ENCODE results near the gene POPDC3.

Gene POPDC3

GRCh38 chr6:105194106-105194505 is 14.3 kb upstream of the POPDC3 start:
- ATAC-seq = no peak
- TF ChIP-seq SNAI2 (CRISPR knock-in tag; IDR thresholded peaks at IDR 0.05) (no peak), ZFP3 (CRISPR knock-in tag; IDR thresholded peaks at IDR 0.05) (no peak)
- TF ChIP-seq, protein P1, sequence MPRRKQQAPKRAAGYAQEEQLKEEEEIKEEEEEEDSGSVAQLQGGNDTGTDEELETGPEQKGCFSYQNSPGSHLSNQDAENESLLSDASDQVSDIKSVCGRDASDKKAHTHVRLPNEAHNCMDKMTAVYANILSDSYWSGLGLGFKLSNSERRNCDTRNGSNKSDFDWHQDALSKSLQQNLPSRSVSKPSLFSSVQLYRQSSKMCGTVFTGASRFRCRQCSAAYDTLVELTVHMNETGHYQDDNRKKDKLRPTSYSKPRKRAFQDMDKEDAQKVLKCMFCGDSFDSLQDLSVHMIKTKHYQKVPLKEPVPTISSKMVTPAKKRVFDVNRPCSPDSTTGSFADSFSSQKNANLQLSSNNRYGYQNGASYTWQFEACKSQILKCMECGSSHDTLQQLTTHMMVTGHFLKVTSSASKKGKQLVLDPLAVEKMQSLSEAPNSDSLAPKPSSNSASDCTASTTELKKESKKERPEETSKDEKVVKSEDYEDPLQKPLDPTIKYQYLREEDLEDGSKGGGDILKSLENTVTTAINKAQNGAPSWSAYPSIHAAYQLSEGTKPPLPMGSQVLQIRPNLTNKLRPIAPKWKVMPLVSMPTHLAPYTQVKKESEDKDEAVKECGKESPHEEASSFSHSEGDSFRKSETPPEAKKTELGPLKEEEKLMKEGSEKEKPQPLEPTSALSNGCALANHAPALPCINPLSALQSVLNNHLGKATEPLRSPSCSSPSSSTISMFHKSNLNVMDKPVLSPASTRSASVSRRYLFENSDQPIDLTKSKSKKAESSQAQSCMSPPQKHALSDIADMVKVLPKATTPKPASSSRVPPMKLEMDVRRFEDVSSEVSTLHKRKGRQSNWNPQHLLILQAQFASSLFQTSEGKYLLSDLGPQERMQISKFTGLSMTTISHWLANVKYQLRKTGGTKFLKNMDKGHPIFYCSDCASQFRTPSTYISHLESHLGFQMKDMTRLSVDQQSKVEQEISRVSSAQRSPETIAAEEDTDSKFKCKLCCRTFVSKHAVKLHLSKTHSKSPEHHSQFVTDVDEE (CRISPR knock-in tag; IDR thresholded peaks at IDR 0.05) = no peak

- 0 out of 3 replicates have a peak, but pooled peaks have one; percentile 38 for ATAC-seq
- TF ChIP-seq ZNF565 (CRISPR knock-in tag; conservative IDR thresholded peaks at IDR 0.05; ENCODE audit: low read depth) (no peak), ZFP3 (CRISPR knock-in tag; IDR thresholded peaks at IDR 0.05) (no peak), SNAI2 (CRISPR knock-in tag; IDR thresholded peaks at IDR 0.05) (no peak), OSR1 (CRISPR knock-in tag; IDR thresholded peaks at IDR 0.05) (no peak), TCF4 (CRISPR knock-in tag; IDR thresholded peaks at IDR 0.05; ENCODE audit: borderline replicate concordance) (no peak), ZC3H10 (CRISPR knock-in tag; IDR thresholded peaks at IDR 0.05) (no peak), ZFP30 (CRISPR knock-in tag; IDR thresholded peaks at IDR 0.05) (no peak), PPARA (CRISPR knock-in tag; IDR thresholded peaks at IDR 0.05; ENCODE audit: borderline replicate concordance) (no peak), ISL1 (CRISPR knock-in tag; IDR thresholded peaks at IDR 0.05) (no peak), CSDC2 (CRISPR knock-in tag; IDR thresholded peaks at IDR 0.05) (no peak), CSRNP3 (CRISPR knock-in tag; IDR thresholded peaks at IDR 0.05) (no peak), RARB (CRISPR knock-in tag; IDR thresholded peaks at IDR 0.05) (no peak), POU6F1 (CRISPR knock-in tag; IDR thresholded peaks at IDR 0.05; ENCODE audit: borderline replicate concordance, low read depth) (no peak)
- TF ChIP-seq, protein P1 (CRISPR knock-in tag; IDR thresholded peaks at IDR 0.05) = no peak
Measured at GRCh38 chr6:105193647-105194046, 13.8 kb upstream of the POPDC3 start.

DNA sequence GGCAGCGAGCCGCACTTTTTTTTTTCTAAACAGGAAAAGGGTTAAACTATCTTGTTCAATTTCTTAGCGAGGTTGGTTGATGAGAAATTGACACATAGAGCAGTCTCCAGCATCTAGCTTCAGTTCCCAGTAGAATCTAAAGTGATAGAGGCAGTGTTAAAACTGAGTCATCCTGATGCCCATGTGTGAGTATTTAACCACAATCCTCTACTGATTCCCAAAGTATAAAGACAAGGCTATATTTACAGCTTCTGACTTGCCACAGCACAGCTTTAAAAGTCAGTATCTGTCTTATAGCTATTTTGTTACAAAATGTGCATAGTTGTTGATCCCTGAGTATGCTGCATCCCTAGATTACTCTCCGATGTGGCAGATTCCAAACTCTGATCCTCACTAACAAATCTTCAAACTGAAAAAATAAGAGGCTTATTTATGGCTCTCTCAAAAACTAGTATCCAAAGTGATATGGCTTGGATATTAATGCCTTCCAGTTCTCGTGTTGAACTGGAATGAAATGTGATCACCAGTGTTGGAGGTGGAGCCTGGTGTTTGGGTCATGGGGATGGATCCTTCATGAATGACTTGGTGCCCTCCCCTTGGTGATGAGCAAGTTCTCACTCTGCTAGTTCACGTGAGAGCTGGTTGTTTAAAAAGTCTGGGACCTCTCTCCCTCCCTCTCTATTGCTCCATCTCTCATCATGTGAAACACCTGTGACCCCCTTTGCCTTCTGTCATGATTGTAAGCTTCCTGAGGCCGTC is 13.1 kb upstream of the POPDC3 start:
- no peak for TF ChIP-seq PPARA (CRISPR knock-in tag; IDR thresholded peaks at IDR 0.05; ENCODE audit: borderline replicate concordance)
- no peak for TF ChIP-seq CREB5 (CRISPR knock-in tag; IDR thresholded peaks at IDR 0.05; ENCODE audit: low read depth)
- no peak for TF ChIP-seq ESRRG (CRISPR knock-in tag; IDR thresholded peaks at IDR 0.05)
- no peak for TF ChIP-seq ZNF565 (CRISPR knock-in tag; conservative IDR thresholded peaks at IDR 0.05; ENCODE audit: low read depth)
- no peak for TF ChIP-seq ARNTL (CRISPR knock-in tag; IDR thresholded peaks at IDR 0.05; ENCODE audit: borderline replicate concordance, low read depth)
- no peak for TF ChIP-seq TOX (CRISPR knock-in tag; IDR thresholded peaks at IDR 0.05; ENCODE audit: borderline replicate concordance)
- peak; percentile 85 for ATAC-seq
